Breast epithelium (tissue), 4 donors: ENCODE measurements around the gene NET1. TPM values are rescaled to one million over a fixed set of nuclear protein-coding genes. Genes with fewer than 3 reads are reported as not detected.
A peak's percentile ranks its signal among the peaks of the same experiment; 100 is the strongest.

ENCODE experiments used
- DNase-seq, 2 donors: peaks; one replicate each; pipeline ENCODE4 v3.0.0-alpha.2; 2019; ENCODE audit warnings: low spot score in 2 of 2
- H3K27ac ChIP-seq, 2 donors: fragments of 200-600 bp; sonication (generic) in 1 of 2; one replicate each; pipeline ENCODE4 v1.5.1; 2016 to 2019; ENCODE audit warnings: mild to moderate bottlenecking in 1 of 2
- H3K27me3 ChIP-seq, 2 donors: fragments of 200-600 bp; sonication (generic) in 1 of 2; one replicate each; pipeline versions ENCODE4 v1.5.1 to v1.6.0; 2017 to 2019; ENCODE audit warnings: control low read depth in 1 of 2, mild to moderate bottlenecking in 1 of 2
- H3K36me3 ChIP-seq: fragments of 200-600 bp; one replicate; pipeline ENCODE4 v1.5.1; 2019
- H3K4me1 ChIP-seq, 2 donors: fragments of 200-600 bp; sonication (generic); one replicate each; pipeline ENCODE4 v1.5.1; 2016 to 2019; ENCODE audit warnings: control low read depth in 1 of 2
- H3K4me3 ChIP-seq, 3 donors: fragments of 200-600 bp; sonication (generic); 1 replicate in 2 of 3; 2 replicates in 1 of 3; pipeline ENCODE4 v1.5.1; 2016 to 2019; ENCODE audit warnings: mild to moderate bottlenecking in 3 of 3, moderate library complexity in 2 of 3
- H3K9me3 ChIP-seq, 2 donors: fragments of 200-600 bp; sonication (generic) in 1 of 2; one replicate each; pipeline ENCODE4 v1.5.1; 2016 to 2019; ENCODE audit warnings: control low read depth in 1 of 2
- POLR2A ChIP-seq: fragments of 450-650 bp; IDR thresholded peaks from one replicate; pipeline ENCODE4 v1.6.1; 2016; ENCODE audit warnings: antibody characterized with exemption, mild to moderate bottlenecking, moderate library complexity
- POLR2AphosphoS5 ChIP-seq, 3 donors: sonication (generic); formaldehyde crosslinking; IDR thresholded peaks; one replicate each; pipeline ENCODE4 v1.6.1; 2017; ENCODE audit warnings: antibody characterized with exemption in 3 of 3
- intact Hi-C: fragments of 100-400 bp; cut with DNase I; formaldehyde crosslinking; loops from one replicate; pipeline ENCODE4 v1.15.1; 2023; ENCODE audit warnings: low total_unique reads
- total RNA-seq, 3 donors: library from RNA; depleted of rRNA; stranded (reverse); fragments of >200 nt; gene quantifications; one replicate each; pipeline ENCODE4 v1.1.0, GENCODE V29; 2016
- TF ChIP-seq, protein P1 (sequence below), 3 donors: fragments of 450-650 bp; IDR thresholded peaks; one replicate each; pipeline ENCODE4 v1.5.1; 2016 to 2017; ENCODE audit warnings: antibody characterized with exemption in 3 of 3, mild to moderate bottlenecking in 3 of 3, moderate library complexity in 3 of 3

NET1 gene
- total RNA-seq, 3 donors from 2014 or later: 87.2 to 179 (median 145) TPM

- H3K27me3 ChIP-seq: no peaks in the 10 kb centered on the region
- peak in 1 of 2 donors; percentile 33 for DNase-seq
- H3K4me3 ChIP-seq: no peak overlapping the region
- intact Hi-C loops: no loop called here
- H3K27ac ChIP-seq: peak overlapping the region in 1 of 2 donors; percentile 71
- no peaks in the 10 kb centered on the region for H3K9me3 ChIP-seq
- TF ChIP-seq POLR2AphosphoS5 (IDR thresholded peaks at IDR 0.05) (no peak), POLR2A (no peak)
- TF ChIP-seq, protein P1, sequence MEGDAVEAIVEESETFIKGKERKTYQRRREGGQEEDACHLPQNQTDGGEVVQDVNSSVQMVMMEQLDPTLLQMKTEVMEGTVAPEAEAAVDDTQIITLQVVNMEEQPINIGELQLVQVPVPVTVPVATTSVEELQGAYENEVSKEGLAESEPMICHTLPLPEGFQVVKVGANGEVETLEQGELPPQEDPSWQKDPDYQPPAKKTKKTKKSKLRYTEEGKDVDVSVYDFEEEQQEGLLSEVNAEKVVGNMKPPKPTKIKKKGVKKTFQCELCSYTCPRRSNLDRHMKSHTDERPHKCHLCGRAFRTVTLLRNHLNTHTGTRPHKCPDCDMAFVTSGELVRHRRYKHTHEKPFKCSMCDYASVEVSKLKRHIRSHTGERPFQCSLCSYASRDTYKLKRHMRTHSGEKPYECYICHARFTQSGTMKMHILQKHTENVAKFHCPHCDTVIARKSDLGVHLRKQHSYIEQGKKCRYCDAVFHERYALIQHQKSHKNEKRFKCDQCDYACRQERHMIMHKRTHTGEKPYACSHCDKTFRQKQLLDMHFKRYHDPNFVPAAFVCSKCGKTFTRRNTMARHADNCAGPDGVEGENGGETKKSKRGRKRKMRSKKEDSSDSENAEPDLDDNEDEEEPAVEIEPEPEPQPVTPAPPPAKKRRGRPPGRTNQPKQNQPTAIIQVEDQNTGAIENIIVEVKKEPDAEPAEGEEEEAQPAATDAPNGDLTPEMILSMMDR (IDR thresholded peaks at IDR 0.05): no peak
- H3K4me1 ChIP-seq: peaks cover 0 to 3% of the 10 kb centered on the region in 2 donors
- H3K36me3 ChIP-seq: no peaks in the 10 kb centered on the region
Observed at GRCh38 chr10:5492322-5492855, 80.0 kb downstream of the NET1 start.

GRCh38 chr10:5492929-5493576 lies 80.7 kb downstream of the NET1 start:
- no peaks in the 10 kb centered on the region for H3K36me3 ChIP-seq
- intact Hi-C loops: no loop called here
- H3K4me1 ChIP-seq: peaks cover 0 to 3% of the 10 kb centered on the region in 2 donors
- H3K9me3 ChIP-seq: no peaks in the 10 kb centered on the region
- peak overlapping the region; percentile 22 to 71 for H3K27ac ChIP-seq
- no peaks in the 10 kb centered on the region for H3K27me3 ChIP-seq
- H3K4me3 ChIP-seq: no peak overlapping the region
- no peak for TF ChIP-seq POLR2A
- TF ChIP-seq, protein P1 (IDR thresholded peaks at IDR 0.05): no peak
- peak in 1 of 2 donors; percentile 36 for DNase-seq

- Histone ChIP-seq H3K4me1 (peaks cover 0 to 3% of the 10 kb centered on the region in 2 donors), H3K9me3 (no peaks in the 10 kb centered on the region), H3K4me3 (no peak overlapping the region), H3K27ac (peak overlapping the region; percentile 22 to 71), H3K27me3 (no peaks in the 10 kb centered on the region), H3K36me3 (no peaks in the 10 kb centered on the region)
- intact Hi-C loops: no loop called here
- DNase-seq: peak in 1 of 2 donors; percentile 50
- TF ChIP-seq, protein P1 (IDR thresholded peaks at IDR 0.05): no peak
- no peak for TF ChIP-seq POLR2AphosphoS5 (IDR thresholded peaks at IDR 0.05)
Observed at GRCh38 chr10:5493691-5494090, 81.3 kb downstream of the NET1 start.

- Histone ChIP-seq H3K4me3 (no peak overlapping the region), H3K4me1 (no peaks in the 10 kb centered on the region), H3K27ac (no peak overlapping the region), H3K27me3 (no peaks in the 10 kb centered on the region), H3K9me3 (no peaks in the 10 kb centered on the region), H3K36me3 (no peaks in the 10 kb centered on the region)
- DNase-seq: peak in 1 of 2 donors; percentile 42
- TF ChIP-seq POLR2A: no peak
- TF ChIP-seq, protein P1 (IDR thresholded peaks at IDR 0.05): no peak
- no peak for TF ChIP-seq POLR2AphosphoS5 (IDR thresholded peaks at IDR 0.05)
- intact Hi-C loops: no loop called here
Observed at GRCh38 chr10:5494611-5495010, 82.3 kb downstream of the NET1 start.
